Mesothelial cell of epicardium (in vitro differentiated cells): ENCODE results near the gene SEBOX. TPM values are rescaled to one million over a fixed set of nuclear protein-coding genes. Genes with fewer than 3 reads are reported as not detected.
A peak's percentile ranks its signal among the peaks of the same experiment; 100 is the strongest.

ENCODE experiments used
- DNase-seq, 2 experiments: peaks; one replicate each; pipeline ENCODE4 v3.0.0; 2021; ENCODE audit warnings: low spot score in 2 of 2; ENCODE audit not compliant: unreplicated experiment in 2 of 2
- H3K27ac Mint-ChIP-seq: 2 replicates; pipeline ENCODE4 v1.8.0; 2021; ENCODE audit warnings: mixed read lengths
- H3K27me3 Mint-ChIP-seq: 2 replicates; pipeline ENCODE4 v1.8.0; 2021; ENCODE audit warnings: low read depth, mixed read lengths
- H3K36me3 Mint-ChIP-seq: 2 replicates; pipeline ENCODE4 v1.8.0; 2021; ENCODE audit warnings: mixed read lengths
- H3K4me1 Mint-ChIP-seq: 2 replicates; pipeline ENCODE4 v1.8.0; 2021; ENCODE audit warnings: mixed read lengths
- H3K4me3 Mint-ChIP-seq: 2 replicates; pipeline ENCODE4 v1.8.0; 2021; ENCODE audit warnings: mild to moderate bottlenecking, moderate library complexity, mixed read lengths
- H3K9me3 Mint-ChIP-seq: 2 replicates; pipeline ENCODE4 v1.8.0; 2021; ENCODE audit warnings: mixed read lengths
- total RNA-seq: library from RNA; stranded (reverse); gene quantifications from 3 replicates; pipeline ENCODE4 v1.2.1, GENCODE V29; 2021
- TF ChIP-seq, protein P1 (sequence below): fragments of 200-600 bp; sonication (generic); IDR thresholded peaks from one replicate; pipeline ENCODE4 v1.5.0; 2021; ENCODE audit warnings: antibody characterized with exemption; ENCODE audit not compliant: unreplicated experiment

SEBOX gene
- total RNA-seq, 1 donor from 2014 or later = not detected

DNA sequence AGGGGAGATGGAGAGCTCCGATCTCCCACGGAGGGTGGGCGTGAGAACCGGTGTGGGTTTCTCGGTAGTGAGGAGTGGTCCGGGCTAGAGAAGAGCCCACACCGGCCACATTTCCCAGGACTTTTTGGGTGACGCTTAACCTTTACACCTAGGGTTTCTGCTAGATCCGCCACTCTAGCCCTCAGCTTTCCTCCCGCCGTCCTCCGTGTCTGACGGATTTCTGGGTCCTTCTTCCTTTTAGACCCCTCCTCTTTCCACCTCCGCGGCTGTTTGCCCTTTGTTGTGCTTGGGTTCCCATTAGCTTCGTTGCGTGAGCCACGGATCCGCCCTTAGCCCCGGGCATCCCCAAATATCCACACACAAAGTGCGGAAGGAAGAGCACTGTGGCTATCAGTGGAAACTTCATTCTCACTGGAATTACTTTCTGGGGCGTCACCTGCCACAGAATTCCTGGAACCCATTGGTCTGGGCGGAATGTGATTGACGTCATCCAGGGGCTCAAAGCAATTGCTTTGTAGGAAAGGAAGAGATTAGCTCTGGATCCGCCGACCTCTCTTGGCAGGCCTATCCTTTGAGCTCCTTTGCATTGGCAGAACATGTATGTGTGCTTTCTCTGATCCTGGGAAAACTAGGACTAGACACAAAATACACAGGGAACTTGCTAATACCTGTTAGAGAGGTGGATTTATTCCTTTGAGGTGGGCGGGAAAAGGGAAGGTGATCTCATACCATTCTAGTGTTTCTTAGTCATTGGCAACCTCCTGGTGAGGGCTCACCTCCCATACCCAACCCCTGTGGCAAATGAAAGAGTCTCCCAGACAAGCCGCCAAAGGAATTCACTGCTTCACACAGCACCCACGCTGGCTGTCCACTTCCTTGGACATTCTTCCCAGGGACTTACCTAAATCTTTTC is 28.8 kb downstream of the SEBOX start:
- Mint-ChIP-seq H3K4me1 (peaks cover 31% of the 10 kb centered on the region), H3K36me3 (peaks cover 4% of the 10 kb centered on the region), H3K27ac (peak overlapping the region; percentile 100), H3K4me3 (peak overlapping the region; percentile 99), H3K27me3 (no peaks in the 10 kb centered on the region), H3K9me3 (no peaks in the 10 kb centered on the region)
- DNase-seq = peak; percentile 52 to 70
- TF ChIP-seq, protein P1, sequence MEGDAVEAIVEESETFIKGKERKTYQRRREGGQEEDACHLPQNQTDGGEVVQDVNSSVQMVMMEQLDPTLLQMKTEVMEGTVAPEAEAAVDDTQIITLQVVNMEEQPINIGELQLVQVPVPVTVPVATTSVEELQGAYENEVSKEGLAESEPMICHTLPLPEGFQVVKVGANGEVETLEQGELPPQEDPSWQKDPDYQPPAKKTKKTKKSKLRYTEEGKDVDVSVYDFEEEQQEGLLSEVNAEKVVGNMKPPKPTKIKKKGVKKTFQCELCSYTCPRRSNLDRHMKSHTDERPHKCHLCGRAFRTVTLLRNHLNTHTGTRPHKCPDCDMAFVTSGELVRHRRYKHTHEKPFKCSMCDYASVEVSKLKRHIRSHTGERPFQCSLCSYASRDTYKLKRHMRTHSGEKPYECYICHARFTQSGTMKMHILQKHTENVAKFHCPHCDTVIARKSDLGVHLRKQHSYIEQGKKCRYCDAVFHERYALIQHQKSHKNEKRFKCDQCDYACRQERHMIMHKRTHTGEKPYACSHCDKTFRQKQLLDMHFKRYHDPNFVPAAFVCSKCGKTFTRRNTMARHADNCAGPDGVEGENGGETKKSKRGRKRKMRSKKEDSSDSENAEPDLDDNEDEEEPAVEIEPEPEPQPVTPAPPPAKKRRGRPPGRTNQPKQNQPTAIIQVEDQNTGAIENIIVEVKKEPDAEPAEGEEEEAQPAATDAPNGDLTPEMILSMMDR = no peak

DNA sequence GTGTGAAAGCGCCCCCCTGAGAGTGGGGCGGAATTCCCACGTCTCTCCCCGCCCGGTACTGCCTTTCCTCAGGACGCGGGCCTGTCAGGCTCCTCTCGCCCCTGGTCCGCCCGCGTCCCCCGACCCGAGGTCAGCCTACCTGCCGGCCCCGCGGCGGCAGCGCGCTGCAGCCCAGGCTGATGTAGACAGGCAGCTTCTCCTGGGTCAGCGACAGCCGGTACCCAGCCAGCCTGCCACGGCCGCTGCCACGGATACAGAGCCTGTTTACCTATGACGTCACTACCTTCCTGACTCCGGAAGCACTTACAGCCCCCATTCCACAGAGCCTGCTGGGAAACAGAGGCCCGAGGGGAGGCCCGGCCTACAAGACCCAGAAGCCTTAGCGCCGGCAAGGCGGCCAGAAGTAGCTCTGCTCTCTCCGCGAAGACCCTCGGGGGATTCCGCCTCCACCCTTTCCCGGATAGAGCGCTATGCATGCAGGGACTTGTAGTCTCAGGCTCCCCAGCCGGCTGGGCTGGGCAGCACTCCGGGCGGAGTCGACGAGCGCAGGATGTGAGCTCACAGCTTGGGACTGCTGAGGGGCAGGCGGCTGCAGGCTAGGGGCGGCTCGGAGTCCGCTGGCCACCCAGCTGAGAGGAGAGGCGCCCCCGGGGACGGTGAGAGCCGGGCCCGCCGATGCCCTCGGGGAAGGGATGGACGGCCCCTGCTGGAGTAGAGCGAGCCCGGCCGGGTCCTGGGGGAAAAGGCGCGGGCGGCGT is 29.6 kb downstream of the SEBOX start, which contains the start of the genes IFT20 and TNFAIP1:
TSS of gene IFT20 (minus strand) at position 272 of the 758 bp plus-strand sequence. CDS start 3,487 bp downstream, outside the sequence.
TSS of gene TNFAIP1 (plus strand) at position 561 of the 758 bp plus-strand sequence. CDS start 3,761 bp downstream, outside the sequence.
- Mint-ChIP-seq H3K4me1 (peaks cover 31% of the 10 kb centered on the region), H3K9me3 (no peaks in the 10 kb centered on the region), H3K36me3 (peaks cover 3% of the 10 kb centered on the region), H3K4me3 (peak within 1 kb of the TSS; percentile 99), H3K27me3 (no peaks in the 10 kb centered on the region), H3K27ac (peak within 1 kb of the TSS; percentile 100)
- DNase-seq = peak; percentile 98 to 99
- TF ChIP-seq, protein P1 = no peak

DNA sequence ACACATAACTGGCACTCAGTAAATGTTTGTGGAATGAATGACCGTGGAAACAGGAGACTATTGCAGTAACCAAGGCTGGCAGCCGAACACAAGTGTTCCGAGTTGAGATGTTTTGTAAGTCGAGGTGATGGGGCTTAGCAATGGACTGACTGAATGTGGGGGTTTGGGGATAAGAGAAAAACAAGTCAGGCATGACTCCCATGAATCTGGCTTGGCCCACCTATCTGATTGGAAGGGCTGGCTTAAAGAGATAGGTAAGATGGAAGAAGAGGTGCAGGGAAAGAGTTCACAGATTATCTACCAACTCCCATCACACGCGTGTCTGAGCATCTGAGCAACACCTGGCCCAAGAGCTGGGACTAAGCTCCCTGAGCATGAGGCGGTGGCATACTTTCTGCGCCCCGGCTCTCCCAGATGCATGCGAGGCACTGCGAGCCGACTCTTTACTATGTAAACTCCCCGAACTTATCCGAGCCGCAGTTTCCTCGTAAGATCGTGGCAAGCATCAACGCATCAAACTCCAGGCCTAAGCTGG is 30.3 kb downstream of the SEBOX start:
- Mint-ChIP-seq H3K9me3 (no peaks in the 10 kb centered on the region), H3K4me3 (peak overlapping the region; percentile 99), H3K27me3 (no peaks in the 10 kb centered on the region), H3K4me1 (peaks cover 31% of the 10 kb centered on the region), H3K27ac (peak overlapping the region; percentile 100), H3K36me3 (no peaks in the 10 kb centered on the region)
- TF ChIP-seq, protein P1 = no peak
- DNase-seq = no peak

DNA sequence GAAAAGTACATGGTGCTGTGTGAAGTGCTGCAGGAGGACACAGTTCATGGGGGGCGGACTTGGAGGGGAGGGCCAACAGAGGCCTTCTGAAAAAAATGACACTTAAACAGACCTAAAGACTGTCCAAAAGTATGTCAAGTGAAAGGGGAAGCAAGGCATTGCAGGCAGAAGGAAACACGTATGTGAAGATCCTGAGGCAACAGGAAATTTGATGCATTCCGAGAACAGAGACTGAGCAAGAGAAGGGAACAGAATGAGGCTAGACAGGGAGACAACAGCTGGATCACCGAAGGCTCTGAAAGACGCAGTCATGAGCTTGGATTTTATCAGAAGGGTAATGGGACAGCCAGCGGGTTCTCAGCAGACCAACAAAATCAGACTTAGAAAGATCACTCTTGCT is 30.8 kb downstream of the SEBOX start:
- no peaks in the 10 kb centered on the region for H3K36me3 Mint-ChIP-seq
- H3K27me3 Mint-ChIP-seq = no peaks in the 10 kb centered on the region
- DNase-seq = no peak
- no peaks in the 10 kb centered on the region for H3K9me3 Mint-ChIP-seq
- peak overlapping the region; percentile 99 for H3K4me3 Mint-ChIP-seq
- H3K4me1 Mint-ChIP-seq = peaks cover 31% of the 10 kb centered on the region
- peak overlapping the region; percentile 100 for H3K27ac Mint-ChIP-seq
- TF ChIP-seq, protein P1 = no peak

DNA sequence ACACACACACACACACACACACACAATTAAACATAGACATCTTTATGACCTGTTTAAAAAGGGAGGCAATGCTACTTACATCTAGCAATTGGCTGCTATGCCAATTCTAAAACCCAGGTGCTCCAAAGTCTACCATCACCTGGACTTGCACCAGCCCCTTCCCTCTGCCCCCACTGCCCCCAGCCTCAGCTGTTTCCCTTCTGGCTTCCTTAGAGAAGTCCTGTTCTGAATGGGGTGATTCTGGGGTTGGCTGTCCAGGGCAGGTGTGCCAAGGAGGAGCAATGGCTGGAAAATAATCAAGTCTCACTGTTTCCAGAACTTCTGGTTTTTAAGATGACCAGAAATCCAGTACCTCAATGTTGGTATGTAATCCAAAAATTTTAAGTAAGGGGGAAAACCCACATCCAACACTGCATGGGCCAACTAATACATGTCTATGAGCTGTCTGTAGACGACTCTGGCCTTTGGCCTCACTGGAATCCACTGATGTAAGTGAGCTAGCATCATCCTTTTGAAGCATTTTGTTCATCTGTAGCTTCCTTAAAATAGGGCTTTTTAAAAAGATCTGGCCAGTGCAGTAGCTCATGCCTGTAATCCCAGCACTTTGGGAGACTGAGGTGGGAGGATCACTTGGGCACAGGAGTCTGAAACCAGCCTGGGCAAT is 31.8 kb downstream of the SEBOX start:
- Mint-ChIP-seq H3K4me3 (peak overlapping the region; percentile 99), H3K36me3 (peaks cover 3% of the 10 kb centered on the region), H3K27me3 (no peaks in the 10 kb centered on the region), H3K9me3 (no peaks in the 10 kb centered on the region), H3K4me1 (peaks cover 31% of the 10 kb centered on the region), H3K27ac (peak overlapping the region; percentile 100)
- DNase-seq = no peak
- TF ChIP-seq, protein P1 = no peak
